CD4-positive, alpha-beta T cell (primary cell): Measurements from ENCODE around the gene DYNC2I2. TPM values are rescaled to one million over a fixed set of nuclear protein-coding genes. Genes with fewer than 3 reads are reported as not detected.

ENCODE experiments used
- ATAC-seq: fragments of 200-7000 bp; cut with Tn5 transposase; one replicate; pipeline ENCODE4 v1.10.0; 2022; ENCODE audit warnings: mild to moderate bottlenecking; ENCODE audit not compliant: poor library complexity
- CTCF ChIA-PET: fragments of 350-600 bp; sonication (Branson Sonifier 250); formaldehyde crosslinking; loops from one replicate; lab custom pipeline; 2021; ENCODE audit warnings: antibody characterized with exemption, inconsistent platforms; lab: Charles Lee
- POLR2A ChIA-PET: fragments of 350-600 bp; sonication (Branson Sonifier 250); formaldehyde crosslinking; loops from one replicate; lab custom pipeline; 2021; ENCODE audit warnings: antibody characterized with exemption, inconsistent platforms; lab: Charles Lee
- DNase-seq, 14 experiments: peaks; one replicate each; pipeline ENCODE4 v3.0.0-alpha.2; 2013 to 2020; ENCODE audit warnings: mixed read lengths in 2 of 14
- H3K27ac ChIP-seq, 2 donors: one replicate each; pipeline versions ENCODE4 v1.5.1 to v1.7.0; 2013; ENCODE audit warnings: low read length in 2 of 2, low read depth in 1 of 2, mild to moderate bottlenecking in 1 of 2
- H3K27me3 ChIP-seq, 2 experiments: 1 replicate in 1 of 2; 2 replicates in 1 of 2; pipeline versions ENCODE4 v1.6.1 to v1.7.0; 2013; ENCODE audit warnings: low read length in 2 of 2, control low read depth in 1 of 2, mild to moderate bottlenecking in 1 of 2, moderate library complexity in 1 of 2; ENCODE audit not compliant: insufficient read depth in 2 of 2, control insufficient read depth in 1 of 2
- H3K36me3 ChIP-seq: one replicate; pipeline ENCODE4 v1.6.1; 2013; ENCODE audit warnings: low read length, control low read depth; ENCODE audit not compliant: insufficient read depth
- H3K4me1 ChIP-seq: one replicate; pipeline ENCODE4 v1.6.1; 2013; ENCODE audit warnings: low read length, control low read depth; ENCODE audit not compliant: insufficient read depth
- H3K4me3 ChIP-seq: one replicate; pipeline ENCODE4 v1.5.1; 2013; ENCODE audit warnings: mild to moderate bottlenecking, low read length, moderate library complexity
- H3K9me3 ChIP-seq, 2 experiments: 1 replicate in 1 of 2; 2 replicates in 1 of 2; pipeline versions ENCODE4 v1.6.1 to v1.7.0; 2013; ENCODE audit warnings: low read length in 2 of 2, mild to moderate bottlenecking in 2 of 2, control low read depth in 1 of 2, moderate library complexity in 1 of 2; ENCODE audit not compliant: control insufficient read depth in 1 of 2, insufficient read depth in 1 of 2
- H3K27ac Mint-ChIP-seq: one replicate; pipeline ENCODE4 v1.8.0; 2020; ENCODE audit warnings: mixed read lengths
- H3K27me3 Mint-ChIP-seq: one replicate; pipeline ENCODE4 v1.8.0; 2021; ENCODE audit warnings: mixed read lengths
- H3K36me3 Mint-ChIP-seq: one replicate; pipeline ENCODE4 v1.8.0; 2021; ENCODE audit warnings: low read depth, mixed read lengths
- H3K4me1 Mint-ChIP-seq: one replicate; pipeline ENCODE4 v1.8.0; 2021; ENCODE audit warnings: low read depth, mixed read lengths
- H3K4me3 Mint-ChIP-seq: one replicate; pipeline ENCODE4 v1.8.0; 2020; ENCODE audit warnings: mild to moderate bottlenecking, mixed read lengths
- H3K9me3 Mint-ChIP-seq: one replicate; pipeline ENCODE4 v1.8.0; 2020; ENCODE audit warnings: mixed read lengths
- intact Hi-C, 2 experiments: fragments of 100-400 bp; cut with DNase I in 1 of 2; cut with micrococcal nuclease in 1 of 2; formaldehyde crosslinking; loops; one replicate each; pipeline versions ENCODE4 v1.15.1 to v1.9.0; 2023 to 2025; cut with DNase I, micrococcal nuclease
- total RNA-seq, 174 experiments: library from RNA in 2 of 174; stranded (reverse) in 2 of 174; gene quantifications; one replicate each; pipeline ENCODE4 v1.2.3 and lab custom pipeline; 2021 to 2026
- TF ChIP-seq, protein P1 (sequence below): fragments of 200-600 bp; IDR thresholded peaks from one replicate; pipeline ENCODE4 v1.8.0; 2022; ENCODE audit warnings: antibody characterized with exemption, mild to moderate bottlenecking

DYNC2I2 gene
- total RNA-seq, 2 experiments from 2014 or later = 2.2 to 3.2 TPM

DNA sequence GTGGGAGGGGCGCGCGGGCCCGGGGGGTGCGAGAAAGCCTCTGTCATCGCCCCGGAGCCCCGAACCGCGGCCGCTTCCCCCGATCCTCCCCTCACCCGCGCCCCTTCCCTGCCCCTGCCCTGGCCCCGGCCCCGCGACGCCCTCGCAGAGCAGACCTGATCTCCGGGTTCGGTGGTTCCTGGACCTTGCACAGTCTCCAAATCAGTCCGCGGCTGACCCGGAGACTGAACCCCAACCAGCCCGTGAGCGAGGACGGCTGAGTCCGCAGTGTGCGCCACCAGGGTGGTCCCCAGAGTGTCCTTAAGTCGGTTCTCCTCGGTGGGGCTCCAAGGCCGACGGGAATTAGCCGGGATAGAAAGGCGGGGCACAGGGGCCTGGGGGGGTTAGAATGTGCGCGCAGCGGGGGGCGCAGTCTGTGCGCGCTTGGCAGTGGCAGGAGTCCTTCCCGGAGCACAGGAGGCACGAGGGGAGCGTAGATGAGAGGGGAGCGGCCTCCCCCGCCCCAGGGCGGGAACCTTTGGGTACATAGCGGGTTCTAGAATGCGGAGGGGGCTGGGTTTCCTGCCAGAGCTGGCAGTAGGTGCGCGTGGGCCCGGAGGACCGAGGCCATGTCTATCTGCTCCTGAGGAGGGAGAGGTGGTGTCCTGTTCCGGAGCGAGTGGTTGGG is 46.4 kb upstream of the DYNC2I2 start:
- H3K27ac ChIP-seq = no peak overlapping the region
- Mint-ChIP-seq H3K36me3 (no peaks in the 10 kb centered on the region), H3K4me3 (peak overlapping the region; percentile 86), H3K27me3 (no peaks in the 10 kb centered on the region), H3K27ac (peak overlapping the region; percentile 24), H3K4me1 (peaks cover 11% of the 10 kb centered on the region), H3K9me3 (no peaks in the 10 kb centered on the region)
- TF ChIP-seq, protein P1, sequence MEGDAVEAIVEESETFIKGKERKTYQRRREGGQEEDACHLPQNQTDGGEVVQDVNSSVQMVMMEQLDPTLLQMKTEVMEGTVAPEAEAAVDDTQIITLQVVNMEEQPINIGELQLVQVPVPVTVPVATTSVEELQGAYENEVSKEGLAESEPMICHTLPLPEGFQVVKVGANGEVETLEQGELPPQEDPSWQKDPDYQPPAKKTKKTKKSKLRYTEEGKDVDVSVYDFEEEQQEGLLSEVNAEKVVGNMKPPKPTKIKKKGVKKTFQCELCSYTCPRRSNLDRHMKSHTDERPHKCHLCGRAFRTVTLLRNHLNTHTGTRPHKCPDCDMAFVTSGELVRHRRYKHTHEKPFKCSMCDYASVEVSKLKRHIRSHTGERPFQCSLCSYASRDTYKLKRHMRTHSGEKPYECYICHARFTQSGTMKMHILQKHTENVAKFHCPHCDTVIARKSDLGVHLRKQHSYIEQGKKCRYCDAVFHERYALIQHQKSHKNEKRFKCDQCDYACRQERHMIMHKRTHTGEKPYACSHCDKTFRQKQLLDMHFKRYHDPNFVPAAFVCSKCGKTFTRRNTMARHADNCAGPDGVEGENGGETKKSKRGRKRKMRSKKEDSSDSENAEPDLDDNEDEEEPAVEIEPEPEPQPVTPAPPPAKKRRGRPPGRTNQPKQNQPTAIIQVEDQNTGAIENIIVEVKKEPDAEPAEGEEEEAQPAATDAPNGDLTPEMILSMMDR = no peak
- H3K4me3 ChIP-seq = peak overlapping the region; percentile 56
- H3K27me3 ChIP-seq = no peaks in the 10 kb centered on the region
- H3K4me1 ChIP-seq = peaks cover 20% of the 10 kb centered on the region
- CTCF ChIA-PET = interaction anchor here (0.6 kb wide), 1 partner anchor 30 kb away, joined by 3 read pairs; no protein-coding TSS in a partner anchor
- intact Hi-C loops = loop anchor here (5.0 kb wide), 3 partner anchors 46 to 84 kb away; partner anchors contain the start of genes DYNC2I2 (in 1 of the 2), TBC1D13 (in 1 of the 2) and ZER1 (in 1 of the 2)
- H3K9me3 ChIP-seq = no peaks in the 10 kb centered on the region
- POLR2A ChIA-PET = interaction anchor here (0.5 to 1.1 kb wide), 3 partner anchors 14 to 592 kb away, joined by 3 to 5 read pairs (median 3); partner anchors contain the start of genes SET and ZDHHC12
- peak; percentile 35 for ATAC-seq
- H3K36me3 ChIP-seq = no peaks in the 10 kb centered on the region
- DNase-seq = peak in 4 of 14 experiments; percentile 11 to 49 (median 30)

DNA sequence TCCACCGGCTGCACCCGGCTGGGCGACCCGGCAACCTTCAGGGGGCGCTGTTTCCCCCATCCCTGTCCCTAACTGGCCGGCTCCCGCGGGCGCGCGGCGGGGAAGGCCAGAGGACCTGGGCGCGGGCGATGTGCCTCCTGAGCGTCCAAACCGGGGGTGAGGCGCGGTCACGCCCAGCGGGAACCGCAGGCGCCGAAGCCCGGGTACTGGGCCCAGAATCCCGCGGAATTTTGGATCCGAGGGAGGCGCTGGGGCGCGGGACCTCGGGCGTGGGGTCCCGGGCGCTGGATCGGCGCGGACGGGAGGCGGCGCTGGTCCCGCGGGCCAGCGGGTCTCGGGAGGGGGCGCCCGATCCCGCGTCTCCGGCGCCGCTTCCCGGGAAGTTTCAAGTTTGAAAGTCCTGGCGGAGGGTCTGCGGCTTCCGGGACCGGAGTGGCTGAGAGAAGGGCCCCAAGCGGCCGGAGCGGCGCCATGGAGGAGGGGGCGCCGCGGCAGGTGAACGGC is 45.9 kb upstream of the DYNC2I2 start, which contains the start of gene PKN3:
Gene PKN3 (plus strand): TSS at position 59 of the 504 bp plus-strand sequence. CDS start 413 bp downstream, at position 472.
- H3K27me3 Mint-ChIP-seq = no peaks in the 10 kb centered on the region
- intact Hi-C loops = loop anchor here (5.0 kb wide), 3 partner anchors 45 to 85 kb away; partner anchors contain the start of genes DYNC2I2 (in 1 of the 2), TBC1D13 (in 1 of the 2) and ZER1 (in 1 of the 2)
- no peak within 1 kb of the TSS for H3K27ac ChIP-seq

More for the DNA sequence above, 45.9 kb upstream of the DYNC2I2 start, which contains the start of gene PKN3:
- Mint-ChIP-seq H3K27ac (peak within 1 kb of the TSS; percentile 24), H3K4me1 (peaks cover 11% of the 10 kb centered on the region), H3K36me3 (no peaks in the 10 kb centered on the region), H3K4me3 (peak within 1 kb of the TSS; percentile 91), H3K9me3 (no peaks in the 10 kb centered on the region)
- peaks cover 20% of the 10 kb centered on the region for H3K4me1 ChIP-seq
- ATAC-seq = peak; percentile 84
- ChIA-PET POLR2A (interaction anchor here (0.5 to 1.2 kb wide), 6 partner anchors 10 to 116 kb away, joined by 3 to 7 read pairs (median 4); partner anchors contain the start of genes ENDOG, SET and ZDHHC12), CTCF (interaction anchor here (0.6 to 1.3 kb wide), 13 partner anchors 9 to 270 kb away, joined by 3 to 7 read pairs (median 4); partner anchors contain the start of genes ENDOG, SET and ZDHHC12)
- peak within 1 kb of the TSS; percentile 56 for H3K4me3 ChIP-seq
- H3K9me3 ChIP-seq = no peaks in the 10 kb centered on the region
- H3K36me3 ChIP-seq = no peaks in the 10 kb centered on the region
- DNase-seq = peak; percentile 73 to 91 (median 83)
- H3K27me3 ChIP-seq = no peaks in the 10 kb centered on the region
- TF ChIP-seq, protein P1 = peak; percentile 92
